Nephron progenitor cell (in vitro differentiated cells): ENCODE results near the gene IQGAP3.

Source experiments
- DNase-seq: peaks from one replicate; pipeline ENCODE4 v3.0.0; 2021
- H3K27ac Mint-ChIP-seq: 2 replicates; pipeline ENCODE4 v1.8.0; 2021; ENCODE audit warnings: mild to moderate bottlenecking, moderate library complexity, mixed read lengths
- H3K27me3 Mint-ChIP-seq: 2 replicates; pipeline ENCODE4 v1.8.0; 2021; ENCODE audit warnings: mild to moderate bottlenecking, low read depth, mixed read lengths; ENCODE audit not compliant: poor library complexity
- H3K36me3 Mint-ChIP-seq: 2 replicates; pipeline ENCODE4 v1.8.0; 2021; ENCODE audit warnings: low read depth, mixed read lengths
- H3K4me1 Mint-ChIP-seq: 2 replicates; pipeline ENCODE4 v1.8.0; 2021; ENCODE audit warnings: mixed read lengths
- H3K4me3 Mint-ChIP-seq: 2 replicates; pipeline ENCODE4 v1.8.0; 2021; ENCODE audit warnings: mild to moderate bottlenecking, moderate library complexity, mixed read lengths
- H3K9me3 Mint-ChIP-seq: 2 replicates; pipeline ENCODE4 v1.8.0; 2021; ENCODE audit warnings: mild to moderate bottlenecking, moderate library complexity, mixed read lengths
- CTCF ChIP-seq: fragments of 200-600 bp; sonication (generic); IDR thresholded peaks from 2 replicates; pipeline ENCODE4 v1.5.0; 2021; ENCODE audit warnings: antibody characterized with exemption

Gene IQGAP3

GRCh38 chr1:156525071-156525501 lies 47.3 kb downstream of the IQGAP3 start:
- Mint-ChIP-seq H3K27me3 (no peaks in the 10 kb centered on the region), H3K9me3 (no peaks in the 10 kb centered on the region), H3K27ac (peak overlapping the region; percentile 80), H3K36me3 (peaks cover 32% of the 10 kb centered on the region), H3K4me3 (no peak overlapping the region), H3K4me1 (peaks cover 28% of the 10 kb centered on the region)
- TF ChIP-seq CTCF: no peak
- DNase-seq: peak; percentile 25

- H3K27ac Mint-ChIP-seq: peak overlapping the region; percentile 80
- TF ChIP-seq CTCF: no peak
- no peak for DNase-seq
- peaks cover 28% of the 10 kb centered on the region for H3K4me1 Mint-ChIP-seq
- H3K9me3 Mint-ChIP-seq: no peaks in the 10 kb centered on the region
- H3K27me3 Mint-ChIP-seq: no peaks in the 10 kb centered on the region
- peaks cover 32% of the 10 kb centered on the region for H3K36me3 Mint-ChIP-seq
- no peak overlapping the region for H3K4me3 Mint-ChIP-seq
These were observed 47.9 kb downstream of the IQGAP3 start for GRCh38 chr1:156524481-156524869.

DNA sequence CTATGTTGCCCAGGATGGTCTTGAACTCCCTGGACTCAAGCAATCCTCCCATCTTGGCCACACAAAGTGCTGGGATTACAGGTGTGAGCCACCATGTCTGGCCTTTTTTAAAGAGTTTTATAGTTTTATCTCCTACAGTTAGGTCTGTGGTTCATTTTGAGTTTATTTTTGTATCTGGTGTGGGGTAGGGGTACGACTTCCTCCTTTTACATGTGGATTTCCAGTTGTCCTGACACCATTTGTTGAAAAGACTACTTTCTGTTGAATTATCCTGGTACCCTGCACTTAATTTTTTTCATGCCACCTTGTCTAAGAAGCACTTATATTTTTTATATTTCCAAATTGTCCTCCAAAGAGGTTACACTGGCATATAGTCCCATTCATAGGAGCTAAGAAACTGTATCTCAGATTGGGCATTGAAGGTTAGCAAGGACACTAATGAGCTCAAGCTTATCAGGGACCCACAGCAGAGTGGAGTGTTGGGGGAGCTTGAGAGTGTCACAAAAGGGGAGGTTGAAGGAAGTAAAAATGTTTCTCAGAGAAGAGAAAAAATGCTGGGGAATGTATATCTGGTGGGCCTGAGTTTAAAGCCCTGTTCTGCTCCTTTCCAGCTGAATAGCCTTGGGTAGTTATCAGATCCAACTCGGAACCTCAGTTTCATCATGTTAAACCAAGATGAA lies 48.4 kb downstream of the IQGAP3 start:
- Mint-ChIP-seq H3K27ac (peak overlapping the region; percentile 46), H3K4me1 (peaks cover 28% of the 10 kb centered on the region), H3K9me3 (no peaks in the 10 kb centered on the region), H3K27me3 (no peaks in the 10 kb centered on the region), H3K36me3 (peaks cover 27% of the 10 kb centered on the region), H3K4me3 (no peak overlapping the region)
- no peak for TF ChIP-seq CTCF
- no peak for DNase-seq

GRCh38 chr1:156522443-156522970 lies 49.9 kb downstream of the IQGAP3 start:
- Mint-ChIP-seq H3K4me1 (peaks cover 28% of the 10 kb centered on the region), H3K36me3 (peaks cover 13% of the 10 kb centered on the region), H3K27ac (no peak overlapping the region), H3K4me3 (no peak overlapping the region), H3K27me3 (no peaks in the 10 kb centered on the region), H3K9me3 (no peaks in the 10 kb centered on the region)
- DNase-seq: no peak
- TF ChIP-seq CTCF: no peak

DNA sequence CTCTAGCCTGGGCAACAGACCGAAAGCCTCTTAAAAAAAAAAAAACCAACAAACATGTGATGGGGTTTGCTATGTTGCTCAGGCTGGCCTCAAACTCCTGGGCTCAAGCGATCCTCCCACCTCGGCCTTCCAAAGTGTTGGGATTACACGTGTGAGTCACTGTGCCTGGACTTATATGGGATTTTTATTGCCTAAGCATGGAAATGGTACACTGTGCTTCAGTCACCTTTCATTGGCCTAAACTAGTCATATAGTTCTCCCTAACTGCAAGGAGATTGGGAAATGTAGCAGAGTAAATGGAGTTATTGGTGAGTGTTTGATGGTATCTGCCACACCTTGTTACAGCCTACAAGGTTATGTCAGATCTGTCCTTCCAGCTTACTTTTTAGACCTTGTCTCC lies 54.6 kb downstream of the IQGAP3 start:
- H3K27me3 Mint-ChIP-seq: peaks cover 6% of the 10 kb centered on the region
- no peak for DNase-seq
- H3K4me1 Mint-ChIP-seq: no peaks in the 10 kb centered on the region
- H3K9me3 Mint-ChIP-seq: no peaks in the 10 kb centered on the region
- no peak for TF ChIP-seq CTCF
- H3K27ac Mint-ChIP-seq: no peak overlapping the region
- no peak overlapping the region for H3K4me3 Mint-ChIP-seq
- H3K36me3 Mint-ChIP-seq: no peaks in the 10 kb centered on the region

GRCh38 chr1:156516821-156517220 lies 55.5 kb downstream of the IQGAP3 start:
- Mint-ChIP-seq H3K27me3 (peaks cover 9% of the 10 kb centered on the region), H3K27ac (no peak overlapping the region), H3K9me3 (no peaks in the 10 kb centered on the region), H3K4me1 (no peaks in the 10 kb centered on the region), H3K4me3 (no peak overlapping the region), H3K36me3 (no peaks in the 10 kb centered on the region)
- no peak for TF ChIP-seq CTCF
- DNase-seq: no peak
